ENCODE results near the gene GAS2L2. TPM values are rescaled to one million over a fixed set of nuclear protein-coding genes. Genes with fewer than 3 reads are reported as not detected.

GAS2L2 gene
- total RNA-seq, 1 experiment from 2014 or later, result not detected

- Histone ChIP-seq H3K27me3 (ENCODE audit: control insufficient read depth, insufficient read depth, low read length) (no peaks in the 10 kb centered on the region), H3K9me3 (ENCODE audit: control insufficient read depth, insufficient read depth, low read depth, low read length) (no peaks in the 10 kb centered on the region), H3K4me3 (ENCODE audit: low read depth in 2 of 2, low read length in 2 of 2) (no peak within 1 kb of the TSS), H3K36me3 (ENCODE audit: control insufficient read depth, insufficient read depth, low read length) (no peaks in the 10 kb centered on the region), H3K27ac (ENCODE audit: low read length) (no peak within 1 kb of the TSS), H3K4me1 (ENCODE audit: control insufficient read depth, insufficient read depth, low read length) (peaks cover 4% of the 10 kb centered on the region; the same call in 1 of the 2 replicates)
- POLR2A ChIA-PET, result interaction anchor here (0.7 kb wide), 1 partner anchor 153 kb away, joined by 5 read pairs; no protein-coding TSS in a partner anchor
- BruUV-seq (replicated peaks), result no TSS peak
- no peak for DNase-seq (ENCODE audit: low read depth, low spot score)
- ATAC-seq, result no peak
- in situ Hi-C loops (cut with HindIII; ENCODE audit: low pct_unique_long_range_greater_than_20kb, low sequenced_read_pairs) (no loop called here), intact Hi-C loops (cut with micrococcal nuclease; ENCODE audit: unreplicated experiment) (no loop called here)
- no peak for TF ChIP-seq SIN3A (IDR thresholded peaks at IDR 0.05; ENCODE audit: borderline replicate concordance, insufficient read depth, low read depth, low read length)
- no peak for TF ChIP-seq CTCF (IDR thresholded peaks at IDR 0.05)
- no peak for TF ChIP-seq TCF7L2 (IDR thresholded peaks at IDR 0.05; ENCODE audit: low read depth, low read length)
- CTCF ChIA-PET, result no interaction called here
Measured at GRCh38 chr17:35760587-35760986, 7.5 kb upstream of the GAS2L2 start, which contains the start of gene C17orf50. Gene C17orf50 (plus strand): TSS chr17:35760887. CDS start chr17:35760942, 55 bp downstream.

GRCh38 chr17:35757243-35757642 is 4.2 kb upstream of the GAS2L2 start:
- no peak for ATAC-seq
- no peaks in the 10 kb centered on the region; the same call in 1 of the 2 replicates for H3K4me1 ChIP-seq (ENCODE audit: control insufficient read depth, insufficient read depth, low read length)
- intact Hi-C loops (cut with micrococcal nuclease; ENCODE audit: unreplicated experiment), result no loop called here
- H3K9me3 ChIP-seq (ENCODE audit: control insufficient read depth, insufficient read depth, low read depth, low read length), result no peaks in the 10 kb centered on the region
- ChIA-PET POLR2A (no interaction called here), CTCF (no interaction called here)
- H3K27me3 ChIP-seq (ENCODE audit: control insufficient read depth, insufficient read depth, low read length), result no peaks in the 10 kb centered on the region
- no peak overlapping the region for H3K27ac ChIP-seq (ENCODE audit: low read length)
- no peak overlapping the region for H3K4me3 ChIP-seq (ENCODE audit: low read depth in 2 of 2, low read length in 2 of 2)
- in situ Hi-C loops (cut with HindIII; ENCODE audit: low pct_unique_long_range_greater_than_20kb, low sequenced_read_pairs), result no loop called here
- no peaks in the 10 kb centered on the region for H3K36me3 ChIP-seq (ENCODE audit: control insufficient read depth, insufficient read depth, low read length)
- no TSS peak for BruUV-seq (replicated peaks)
- DNase-seq (ENCODE audit: low read depth, low spot score), result no peak
- TF ChIP-seq POLR2AphosphoS5 (IDR thresholded peaks at IDR 0.05; ENCODE audit: low read depth, low read length), result no peak
- TF ChIP-seq TCF7L2 (IDR thresholded peaks at IDR 0.05; ENCODE audit: low read depth, low read length), result no peak
- no peak for TF ChIP-seq SIN3A (IDR thresholded peaks at IDR 0.05; ENCODE audit: borderline replicate concordance, insufficient read depth, low read depth, low read length)
- no peak for TF ChIP-seq CTCF (IDR thresholded peaks at IDR 0.05)
- TF ChIP-seq REST (IDR thresholded peaks at IDR 0.05; ENCODE audit: insufficient read depth in 1 of 2, low read depth in 2 of 2, low read length in 1 of 2), result no peak

All from Panc1 (cell line).